ENCODE data around the gene BCAR3.

The BCAR3 gene

DNA sequence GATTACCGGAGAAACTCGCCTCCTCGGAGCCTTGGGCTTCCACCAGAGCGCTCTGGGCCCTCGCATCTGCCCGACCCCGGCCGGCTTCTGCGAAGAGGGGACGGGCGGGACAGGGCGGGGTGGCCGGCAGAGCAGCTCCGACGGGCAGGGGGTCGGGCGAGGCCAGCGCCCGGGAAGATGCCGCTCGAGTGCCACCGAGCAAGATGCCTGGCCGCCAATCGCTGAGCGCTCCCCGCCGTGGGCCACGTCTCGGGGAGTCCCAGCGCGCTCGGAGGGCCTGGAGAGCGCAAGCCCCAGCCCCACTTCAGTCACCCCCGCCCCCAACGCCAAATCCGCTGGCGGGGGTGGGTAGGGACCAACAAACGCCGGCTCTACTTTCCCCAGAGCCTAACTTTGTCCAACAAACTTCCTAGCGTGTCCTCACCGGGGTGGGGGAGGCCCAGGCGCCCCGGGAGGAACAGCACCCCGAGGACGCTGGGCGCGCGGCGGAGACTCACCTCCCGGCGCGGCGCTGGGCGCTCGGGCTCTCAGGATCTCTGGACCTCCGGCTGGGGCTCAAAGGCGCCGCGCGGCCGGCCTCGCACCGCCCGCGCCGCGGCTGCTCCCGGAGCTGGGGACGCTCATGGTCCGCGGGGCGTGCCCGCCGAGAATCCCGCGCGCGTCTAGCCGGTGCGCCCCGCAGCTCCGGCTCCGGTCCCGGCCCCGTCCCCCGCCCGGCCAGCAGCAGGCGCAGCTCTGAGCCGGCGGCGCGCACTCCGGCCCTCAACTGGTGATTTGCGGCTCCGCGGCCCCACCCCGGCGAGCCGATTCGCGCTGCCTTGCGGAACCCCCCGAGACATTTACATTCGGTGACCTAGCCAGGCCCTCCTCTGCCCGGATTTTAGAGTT, at the start of gene BCAR3:
Gene BCAR3 (minus strand): TSS at position 737 of the 888 bp plus-strand sequence. CDS start 6,907 bp downstream, outside the sequence.
- DNase-seq: peak; percentile 84

DNA sequence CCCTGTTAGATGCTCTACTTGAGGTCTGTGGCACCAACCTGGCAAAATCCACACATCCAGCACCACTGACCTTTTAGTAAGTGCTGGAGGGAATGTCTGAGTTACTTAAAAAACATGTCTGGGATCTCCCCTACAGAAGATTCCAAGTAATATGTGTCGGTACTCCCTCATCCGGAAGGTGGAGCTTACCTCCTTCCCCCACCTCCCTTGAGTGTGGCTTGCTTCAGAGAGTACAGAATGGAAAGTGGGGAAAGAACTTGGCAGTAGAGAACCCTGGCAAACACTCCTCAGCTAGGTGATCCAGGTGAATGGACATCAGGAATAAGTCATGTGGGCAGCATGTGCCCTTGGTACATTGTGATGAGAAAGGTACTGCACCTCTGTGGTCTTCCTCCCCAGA, 49.0 kb upstream of the BCAR3 start:
- DNase-seq: no peak

DNA sequence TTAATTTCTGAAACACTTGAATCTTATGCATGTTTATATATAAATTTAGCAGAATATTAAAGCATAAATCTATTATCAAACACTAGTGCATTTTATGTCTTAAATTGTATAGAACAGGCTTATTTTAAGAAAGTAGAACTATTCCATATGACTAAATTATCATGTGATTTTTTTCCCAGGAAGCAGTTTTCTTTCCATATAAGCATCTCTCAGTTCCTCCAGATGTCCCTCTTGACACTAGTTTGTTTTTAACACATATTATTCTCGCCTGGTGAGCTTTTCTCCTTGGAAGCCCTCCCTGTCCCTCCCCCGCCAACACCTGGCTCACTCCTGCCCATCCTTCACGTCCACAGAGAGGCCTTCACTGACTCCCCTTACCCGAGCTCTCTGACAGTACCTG, 48.3 kb upstream of the BCAR3 start:
- no peak for DNase-seq

DNA sequence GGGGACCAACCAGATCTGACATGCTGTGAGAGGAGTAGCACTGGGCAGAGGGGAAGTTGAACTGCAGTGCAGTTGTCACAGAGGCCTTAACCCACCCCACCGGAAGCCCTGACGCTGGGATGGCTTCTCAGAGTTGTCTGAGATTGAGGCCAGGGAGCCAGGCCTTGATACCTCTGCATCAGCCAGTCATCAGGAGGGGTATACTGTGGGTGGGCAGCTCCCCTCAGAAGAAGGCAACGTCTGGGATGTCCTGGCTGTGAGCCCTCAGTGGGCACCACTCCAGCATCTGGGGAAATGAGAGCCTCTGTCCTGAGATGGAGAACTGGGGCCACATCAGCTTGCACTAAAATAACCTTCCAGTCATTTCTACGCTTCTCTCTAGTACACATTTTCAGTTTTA, 47.9 kb upstream of the BCAR3 start:
- DNase-seq: no peak

DNA sequence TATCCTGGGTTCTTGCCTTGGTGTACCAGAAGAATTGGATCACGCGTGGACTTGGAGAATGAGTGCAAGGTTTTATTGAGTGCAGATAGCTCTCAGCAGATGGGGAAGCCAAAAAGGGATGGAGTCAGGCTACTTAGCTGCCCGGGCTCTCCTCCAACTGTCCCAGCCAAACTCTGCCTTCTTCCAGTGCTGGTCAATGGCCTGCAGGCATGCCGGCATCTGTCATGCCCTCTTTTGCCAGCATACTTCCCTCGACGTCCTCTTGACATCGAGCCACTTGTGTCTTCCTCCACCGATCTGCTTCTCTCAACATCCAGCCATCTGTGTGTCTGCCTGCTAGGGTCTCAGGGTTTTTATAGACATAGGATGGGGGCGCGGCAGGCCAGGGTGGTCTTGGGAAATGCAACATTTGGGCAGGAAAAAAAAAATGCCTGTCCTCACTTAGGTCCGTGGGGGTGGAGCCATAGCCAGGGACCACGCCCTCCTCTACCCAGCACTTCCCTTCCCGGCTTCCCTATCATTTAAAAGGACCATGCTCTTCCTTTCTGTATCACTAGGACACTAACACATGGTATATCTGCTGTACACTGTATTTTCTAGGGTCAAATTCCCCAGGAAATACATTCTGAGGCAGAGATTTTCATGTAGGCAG, 47.0 kb upstream of the BCAR3 start:
- DNase-seq: no peak

DNA sequence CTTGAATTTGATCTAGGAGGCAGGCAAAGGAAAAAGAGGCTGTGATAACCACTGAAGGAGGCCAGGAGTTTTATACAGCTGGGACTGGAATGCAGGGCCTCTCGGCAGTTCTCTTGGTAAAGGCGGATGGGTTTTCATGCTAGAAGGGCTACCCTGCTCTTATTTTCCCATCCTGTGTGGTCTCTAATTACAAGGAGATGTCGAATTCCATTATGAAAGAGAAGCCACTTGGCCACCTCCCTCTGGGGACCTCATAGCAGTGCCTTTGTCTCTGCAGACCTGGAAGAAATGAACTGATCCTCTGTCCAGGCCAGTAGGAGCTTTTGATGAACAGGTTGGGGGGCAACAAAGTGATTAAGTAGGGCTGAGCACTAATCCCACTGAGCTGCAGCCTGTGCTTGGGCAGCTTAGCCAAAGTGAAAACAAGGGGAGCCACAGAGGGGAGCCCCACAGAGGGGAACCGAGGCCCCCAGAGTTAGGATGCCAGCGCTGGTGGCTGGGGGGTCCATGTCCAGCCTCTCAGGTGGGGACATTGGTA, 42.2 kb upstream of the BCAR3 start:
- DNase-seq: no peak

DNA sequence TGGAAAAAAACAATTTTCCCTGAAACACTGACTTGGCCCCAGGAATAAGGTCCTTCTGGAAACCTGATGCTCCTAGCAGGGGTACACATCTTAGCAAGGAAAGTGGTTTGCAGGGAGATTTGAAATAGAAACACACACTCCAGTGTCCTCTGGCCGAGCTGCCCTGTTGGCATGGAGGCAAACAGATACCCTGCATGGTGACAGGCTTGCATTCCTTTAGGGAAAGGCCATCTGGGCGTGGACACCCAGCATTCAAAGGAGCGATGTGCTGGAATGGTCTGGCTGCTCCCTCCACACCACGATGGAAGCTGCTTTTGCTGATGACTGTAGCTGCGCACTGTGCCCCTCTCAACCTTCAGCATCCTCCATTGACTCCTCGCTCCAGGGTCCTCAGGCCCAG, 41.5 kb upstream of the BCAR3 start:
- DNase-seq: no peak

DNA sequence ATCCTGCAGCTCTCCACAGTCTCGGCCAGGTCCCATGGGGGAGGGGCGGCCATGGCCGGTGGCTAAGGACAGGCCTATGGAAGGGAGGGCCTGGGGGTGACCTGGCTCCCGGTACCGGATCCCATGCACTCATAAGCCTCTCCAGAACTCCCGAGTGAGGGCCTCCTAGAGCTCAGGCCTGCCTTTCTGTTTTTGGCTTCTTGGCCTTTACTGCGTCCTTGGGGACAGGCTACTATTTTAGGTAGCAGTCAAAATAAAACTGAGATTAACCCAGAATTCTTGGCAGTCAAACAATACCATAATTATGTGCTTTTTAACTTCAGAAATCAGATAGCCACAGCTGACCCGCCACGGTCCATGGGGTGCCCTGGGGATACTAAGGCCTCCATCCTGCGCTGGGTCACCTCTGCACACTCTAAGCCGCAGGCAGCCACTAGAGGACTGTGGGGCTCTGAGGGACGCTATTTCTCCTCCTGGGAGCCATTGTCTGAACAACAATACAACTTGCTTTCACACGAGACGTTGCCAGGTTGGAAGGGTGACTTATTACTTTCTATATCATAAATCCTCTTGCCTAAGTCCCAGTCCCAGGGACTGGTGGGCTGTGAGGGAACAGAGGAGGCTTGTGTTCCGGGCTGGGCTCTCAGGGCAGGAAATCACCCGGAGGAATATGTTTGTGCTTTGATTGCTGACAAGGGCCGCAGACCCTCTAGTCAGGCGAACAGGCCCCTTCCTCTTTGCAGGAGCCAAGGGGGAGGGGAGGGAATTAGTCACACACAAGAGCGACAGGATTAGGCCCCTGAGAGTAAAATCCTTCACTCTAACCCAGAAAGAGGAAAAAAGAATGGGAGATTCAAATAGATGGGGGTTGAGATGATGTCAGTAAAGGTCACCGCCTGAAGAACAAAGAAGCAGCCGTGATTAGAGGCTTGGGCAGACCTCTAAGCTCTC, 40.7 kb upstream of the BCAR3 start:
- no peak for DNase-seq

DNA sequence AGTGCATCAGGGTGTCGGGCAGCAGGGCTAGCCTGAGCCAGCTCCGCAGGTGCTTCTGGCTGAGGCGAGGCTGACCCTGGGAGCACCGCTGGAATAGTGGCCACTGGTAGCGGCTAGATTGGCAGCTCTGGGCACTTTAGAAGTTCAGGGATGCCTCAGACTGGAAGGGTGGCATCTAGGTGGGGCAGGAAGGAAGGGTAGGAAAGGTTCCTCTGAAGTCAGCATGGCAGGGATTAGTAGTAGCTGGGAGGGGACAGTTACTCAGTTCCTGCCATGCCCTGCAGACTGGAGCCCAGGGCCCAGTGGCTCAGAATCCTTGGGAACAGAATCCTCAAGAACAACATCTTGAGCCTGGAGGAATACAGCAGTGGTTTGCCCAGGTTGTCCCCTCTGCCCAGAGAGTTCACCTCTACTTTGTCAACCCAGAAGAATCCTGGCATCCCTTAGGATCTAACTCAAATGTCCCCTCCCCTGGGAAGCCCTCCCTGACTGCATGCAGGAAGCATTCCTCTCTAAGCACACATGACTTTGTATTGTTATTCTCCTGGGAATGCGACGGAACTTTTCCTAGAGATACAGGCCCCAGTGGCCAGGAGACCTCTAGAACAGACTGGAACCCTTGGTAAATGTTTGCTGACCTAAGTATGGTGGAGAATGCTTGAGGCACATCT, 39.5 kb upstream of the BCAR3 start:
- DNase-seq: no peak

DNA sequence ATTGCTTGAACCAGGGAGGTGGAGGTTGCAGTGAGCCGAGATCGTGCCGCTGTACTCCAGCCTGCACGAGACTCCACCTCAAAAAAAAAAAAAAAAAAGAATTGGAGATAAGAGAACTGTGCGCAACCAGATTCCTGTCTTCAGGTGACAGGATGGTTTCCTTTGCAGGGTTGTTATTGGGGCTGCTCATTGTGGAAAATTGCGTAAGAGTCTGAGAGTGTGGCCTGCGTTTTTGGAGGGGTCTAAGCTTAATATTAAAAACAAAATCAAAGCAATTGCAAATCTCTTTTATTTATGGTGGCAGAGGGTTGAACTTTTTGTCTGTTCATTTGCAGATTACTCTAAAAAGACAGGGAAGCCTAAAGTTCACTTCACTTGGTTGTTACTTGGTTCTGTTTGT, 36.0 kb upstream of the BCAR3 start:
- no peak for DNase-seq

DNA sequence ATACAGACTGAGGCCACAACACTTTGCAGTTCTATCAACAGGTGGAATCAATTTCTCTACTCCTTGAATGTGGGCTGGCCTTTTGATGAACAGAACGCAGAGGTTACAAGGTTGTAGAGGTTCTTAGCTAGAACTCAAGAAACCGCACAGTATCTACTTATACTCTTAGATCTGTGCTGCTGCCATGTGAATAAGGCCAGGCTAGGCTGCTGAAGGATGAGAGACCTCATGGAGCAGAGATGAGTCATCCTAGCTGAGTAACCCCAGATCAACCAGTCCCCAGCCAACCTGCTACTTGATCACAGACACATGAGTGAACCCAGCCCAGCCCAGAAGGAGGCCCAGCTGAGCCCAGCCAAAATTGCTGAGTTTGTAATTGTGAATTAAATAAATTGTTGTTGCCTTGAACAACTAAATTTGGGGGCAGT, 35.3 kb upstream of the BCAR3 start:
- peak; percentile 61 for DNase-seq

DNA sequence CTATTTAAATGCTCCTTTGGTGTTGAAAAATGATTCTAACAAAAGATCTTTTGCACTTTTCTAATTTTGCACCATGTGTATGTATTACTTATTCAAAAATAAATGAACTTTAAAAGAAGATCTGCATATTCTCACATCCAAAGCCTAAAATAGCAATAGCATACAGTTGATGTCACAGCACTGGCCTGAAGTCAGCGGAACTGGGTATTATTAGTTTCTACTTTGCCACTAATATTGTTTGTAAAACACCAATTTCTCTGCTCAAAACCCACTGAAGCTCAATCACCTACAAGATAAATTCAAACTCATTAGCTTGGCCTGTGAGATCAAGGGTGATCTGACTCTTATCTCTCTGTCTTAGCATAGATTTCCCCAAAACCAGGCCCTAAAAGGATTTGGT, 34.5 kb upstream of the BCAR3 start:
- no peak for DNase-seq

DNA sequence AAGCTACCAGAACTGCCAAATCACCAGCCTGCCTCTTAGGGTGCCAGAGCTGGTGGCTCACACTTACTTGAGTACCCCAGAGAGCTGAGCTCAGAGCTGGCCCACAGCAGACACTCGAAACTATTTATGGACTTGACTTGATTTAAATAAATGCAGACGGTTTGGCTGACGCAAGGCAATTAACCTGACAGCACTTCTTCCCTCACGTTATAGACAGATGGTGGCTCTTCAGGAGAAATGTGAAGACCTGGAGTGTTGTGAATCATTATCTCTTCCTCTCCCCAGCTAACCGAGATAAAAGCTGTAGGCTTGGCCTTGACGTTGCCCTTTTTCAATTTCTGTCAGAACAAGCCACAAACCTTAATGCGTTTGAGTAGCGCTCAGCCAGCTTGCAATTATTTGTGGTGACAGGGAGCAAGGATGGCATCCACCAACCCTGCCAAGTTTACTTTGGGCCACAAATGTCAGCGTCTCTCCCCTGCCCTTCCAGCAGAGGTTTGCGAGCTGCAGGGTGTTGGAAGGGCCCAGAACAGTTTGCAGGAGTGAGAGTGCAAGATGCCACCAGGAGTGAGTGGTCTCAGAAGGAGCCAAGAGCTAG, 34.0 kb upstream of the BCAR3 start:
- no peak for DNase-seq

DNA sequence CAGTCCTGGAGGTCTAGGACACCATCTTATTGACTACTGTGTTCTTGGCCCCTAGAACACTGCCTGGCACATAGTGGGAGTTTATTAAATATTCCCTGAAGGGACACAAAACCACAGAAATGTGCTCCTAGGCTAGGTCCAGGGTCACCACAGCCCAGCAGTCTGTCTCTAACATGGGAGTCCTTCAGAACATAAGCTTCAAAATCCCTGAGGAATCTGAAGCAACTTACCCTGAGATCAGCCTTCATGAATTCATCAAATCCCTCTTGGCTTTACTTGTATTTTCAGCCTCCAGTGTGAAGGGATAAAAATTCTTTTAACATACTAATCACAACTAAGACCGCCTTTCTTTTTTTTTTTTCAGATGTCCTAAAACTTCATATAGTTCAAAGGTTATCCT, 32.7 kb upstream of the BCAR3 start:
- no peak for DNase-seq

DNA sequence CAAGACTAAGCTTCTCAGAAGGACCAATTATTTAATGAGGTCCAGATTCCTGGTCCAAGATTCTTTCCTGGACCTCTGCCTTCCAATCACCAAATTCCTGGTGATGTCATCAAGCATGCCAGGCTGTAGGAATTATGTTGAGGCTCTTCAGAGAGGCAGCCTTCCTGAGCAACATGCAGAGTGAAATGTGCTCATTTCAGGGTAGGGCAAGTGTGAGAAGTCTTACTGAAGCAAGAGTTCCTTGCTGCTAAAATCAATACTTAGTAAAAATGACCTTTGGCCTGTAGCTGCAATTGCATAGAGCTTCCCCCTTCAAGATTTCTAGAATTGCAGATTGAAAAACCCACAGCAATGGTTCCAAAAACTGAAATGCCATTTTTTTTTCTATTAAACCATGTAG, 31.7 kb upstream of the BCAR3 start:
- no peak for DNase-seq

DNA sequence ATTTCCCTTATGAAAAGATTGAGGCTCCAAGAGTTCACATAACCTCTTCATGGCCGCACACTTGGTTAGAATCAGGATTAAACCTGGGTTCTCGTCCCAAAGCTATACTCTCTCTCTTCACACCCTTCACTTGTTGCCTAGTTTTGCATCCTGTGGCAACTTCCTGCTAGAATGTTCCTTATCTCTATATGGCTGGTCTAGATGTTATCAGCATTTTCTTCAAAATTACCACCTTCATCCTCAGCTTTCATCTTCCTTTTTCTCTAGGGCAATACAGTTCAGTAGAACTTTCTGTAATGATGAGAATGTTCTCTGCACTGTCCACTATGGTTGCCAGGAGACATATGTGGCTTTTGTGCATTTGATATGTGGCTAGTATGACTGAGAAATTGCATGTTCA, 31.1 kb upstream of the BCAR3 start:
- DNase-seq: no peak

DNA sequence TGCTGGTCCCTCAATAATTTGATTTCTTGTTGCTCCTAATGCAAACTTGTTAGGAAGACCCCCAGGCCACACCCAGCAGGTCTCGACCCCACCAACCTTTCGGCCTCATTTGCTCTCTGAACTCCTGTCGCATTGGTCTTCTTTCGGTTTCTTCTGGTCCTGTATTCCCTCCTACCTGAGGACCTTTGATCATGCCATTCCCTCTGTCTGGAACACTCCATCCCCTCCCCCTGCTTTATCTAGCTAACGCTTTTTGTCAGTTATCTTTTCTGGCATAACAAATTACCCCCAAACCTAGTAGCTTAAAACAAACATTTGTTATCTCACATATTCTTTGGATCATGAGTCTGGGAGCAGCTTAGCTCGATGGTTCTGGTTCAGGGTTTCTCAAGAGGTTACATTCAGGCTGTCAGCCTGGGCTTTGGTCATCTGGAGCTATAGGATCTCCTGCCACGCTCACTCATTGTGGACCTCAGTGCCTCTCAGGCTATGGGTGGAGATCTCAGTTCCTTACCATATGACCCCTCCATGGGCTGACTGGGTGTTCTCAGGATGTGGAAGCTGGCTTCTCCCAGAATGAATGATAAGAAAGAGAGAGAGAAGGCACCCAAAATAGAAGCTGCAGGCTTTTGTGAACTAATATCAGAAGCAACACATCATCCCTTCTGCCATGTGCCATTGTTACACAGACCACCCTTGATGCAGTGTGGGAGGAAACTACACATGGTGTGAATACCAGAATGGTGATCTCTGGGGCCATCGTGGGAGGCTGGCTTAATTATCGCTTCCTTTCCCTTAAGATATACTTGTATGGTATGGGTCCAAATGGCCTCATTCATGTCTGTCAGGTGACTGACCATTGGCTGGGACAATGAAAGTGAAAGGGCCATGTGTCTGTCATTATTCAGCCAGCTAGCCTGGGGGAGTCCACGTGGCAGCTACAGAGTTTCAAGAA, 29.1 kb upstream of the BCAR3 start:
- no peak for DNase-seq

DNA sequence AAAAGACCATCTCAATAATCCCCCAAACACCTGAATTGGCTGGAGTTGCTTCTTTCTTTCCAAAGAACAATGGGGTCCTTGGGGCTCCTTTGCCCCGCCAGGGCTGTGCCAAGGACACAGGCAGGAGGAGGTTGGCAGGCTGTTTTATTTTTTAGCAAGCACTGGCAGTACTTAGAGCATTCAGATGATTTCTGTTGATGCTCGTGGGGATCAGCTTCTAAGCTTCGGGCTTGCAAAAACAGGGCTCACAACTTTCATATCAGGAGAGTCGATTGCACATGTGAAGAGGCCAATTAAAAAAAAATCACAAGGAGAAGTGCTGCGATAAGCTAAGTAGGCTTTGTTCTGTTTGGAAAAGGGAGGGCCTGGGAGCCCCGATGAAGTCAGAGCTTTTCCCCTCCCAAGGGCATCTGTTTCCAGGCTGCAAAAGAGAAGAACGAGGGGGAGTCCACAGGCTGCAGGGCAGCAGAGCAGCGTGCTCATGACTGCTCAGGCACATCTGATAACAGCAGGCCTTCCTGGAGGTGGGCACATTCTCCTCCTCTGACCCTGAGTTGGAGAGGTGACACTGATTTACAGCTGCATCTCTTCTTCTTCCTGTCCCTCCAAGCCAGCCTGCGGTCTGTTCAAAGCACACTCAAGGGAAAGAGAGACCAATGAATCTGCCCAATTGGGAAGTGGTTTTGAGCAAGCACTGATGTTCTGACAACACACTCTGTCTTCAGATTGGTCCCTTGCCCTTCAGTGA, 27.3 kb upstream of the BCAR3 start:
- no peak for DNase-seq

DNA sequence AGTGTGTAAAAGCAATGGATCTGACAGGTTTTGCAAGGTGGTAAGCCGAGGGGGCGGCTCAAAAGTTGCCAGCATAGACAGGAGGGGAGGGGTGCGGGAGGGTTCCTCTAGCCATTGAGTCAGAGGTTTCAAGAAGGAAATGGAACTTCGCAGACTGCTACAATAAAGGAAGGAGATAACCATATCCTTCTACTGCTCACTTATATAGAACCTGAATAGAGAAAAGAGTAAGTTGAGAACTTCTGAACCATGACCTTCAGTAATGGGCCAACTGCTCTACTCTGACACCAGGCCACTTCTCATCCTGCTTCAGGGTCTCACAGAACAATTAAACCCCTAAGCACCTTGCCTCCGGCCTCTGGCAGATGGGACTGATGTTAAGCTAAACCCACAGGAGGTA, 26.3 kb upstream of the BCAR3 start:
- DNase-seq: no peak

DNA sequence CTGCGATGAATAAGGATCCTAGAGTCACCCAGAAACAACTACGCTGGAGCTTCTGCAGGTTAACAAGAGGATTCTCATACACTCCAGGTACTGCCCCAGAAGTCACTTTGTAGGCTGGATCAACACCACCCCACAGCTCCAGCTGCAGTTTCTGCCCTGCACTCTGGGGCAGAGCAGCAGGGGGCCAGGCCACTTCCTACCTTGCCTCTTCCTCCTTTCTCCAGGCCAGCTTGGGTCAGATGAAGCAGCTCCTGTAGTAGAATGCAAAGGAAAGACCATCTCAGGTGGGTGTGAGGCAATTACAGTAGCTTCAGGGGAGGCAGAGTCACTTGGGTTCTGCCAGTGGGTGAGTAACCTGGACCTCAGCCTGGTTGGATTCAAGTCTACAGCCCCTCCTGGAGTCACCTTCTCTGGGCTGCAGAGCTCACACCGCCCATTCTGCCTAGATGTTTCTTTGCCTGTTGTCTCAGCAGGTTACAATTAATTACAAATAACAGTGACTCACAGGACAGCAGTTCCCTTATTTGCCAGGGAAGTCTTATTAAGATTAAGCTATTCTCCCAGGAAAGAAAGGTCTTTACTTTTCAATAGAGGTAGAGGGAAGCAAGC, 24.4 kb upstream of the BCAR3 start:
- DNase-seq: no peak
